Forelimb muscle (tissue), 1 donor: ENCODE measurements around the gene MATCAP1. TPM values are rescaled to one million over a fixed set of nuclear protein-coding genes. Genes with fewer than 3 reads are reported as not detected.

Experiments used
- DNase-seq: peaks from one replicate; pipeline ENCODE4 v3.0.0-alpha.2; 2013; ENCODE audit warnings: low read depth
- polyA plus RNA-seq: library from polyadenylated mRNA; unstranded; fragments of 120-200 nt; gene quantifications from one replicate; pipeline ENCODE4 v1.2.1, GENCODE V29; 2013; ENCODE audit not compliant: insufficient read length

Gene MATCAP1
- polyA plus RNA-seq, 1 donor: 18.8 TPM

DNA sequence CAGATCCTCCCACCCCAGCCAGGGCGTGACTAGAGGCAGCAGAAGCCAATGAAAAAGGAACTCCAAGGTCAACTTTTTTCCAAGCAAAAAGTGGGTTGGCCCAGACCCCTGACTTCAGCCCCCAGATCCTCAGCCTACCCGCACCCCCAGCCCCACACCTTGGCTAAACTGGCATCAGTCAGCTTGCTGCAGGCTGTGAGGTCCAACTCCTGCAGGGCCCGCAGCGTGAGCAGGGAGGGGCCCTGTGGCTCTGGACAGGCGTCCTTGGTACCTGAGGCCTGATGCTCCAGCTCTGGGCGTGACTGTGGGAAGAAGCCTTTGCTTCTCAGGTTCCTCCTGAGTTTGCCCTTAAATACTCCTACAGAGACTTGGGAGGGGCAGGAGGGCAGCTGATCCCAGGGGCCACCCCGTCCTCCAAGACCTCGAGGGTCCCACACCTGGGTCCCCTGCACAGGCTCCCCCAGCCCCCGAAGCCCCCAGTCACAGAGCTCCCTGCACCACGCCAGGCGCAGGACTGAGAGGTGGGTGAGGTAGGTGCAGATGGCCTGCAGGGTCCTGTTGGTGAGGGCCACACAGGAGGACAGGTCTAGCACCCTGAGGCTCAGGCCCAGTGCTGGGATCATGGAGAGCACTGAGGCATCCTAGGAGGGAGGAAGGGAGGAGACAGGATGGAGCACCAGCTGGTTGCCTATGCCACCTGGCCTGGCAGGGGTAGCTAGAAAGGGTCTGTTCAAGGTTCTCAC lies 24.6 kb upstream of the MATCAP1 start:
- no peak for DNase-seq

DNA sequence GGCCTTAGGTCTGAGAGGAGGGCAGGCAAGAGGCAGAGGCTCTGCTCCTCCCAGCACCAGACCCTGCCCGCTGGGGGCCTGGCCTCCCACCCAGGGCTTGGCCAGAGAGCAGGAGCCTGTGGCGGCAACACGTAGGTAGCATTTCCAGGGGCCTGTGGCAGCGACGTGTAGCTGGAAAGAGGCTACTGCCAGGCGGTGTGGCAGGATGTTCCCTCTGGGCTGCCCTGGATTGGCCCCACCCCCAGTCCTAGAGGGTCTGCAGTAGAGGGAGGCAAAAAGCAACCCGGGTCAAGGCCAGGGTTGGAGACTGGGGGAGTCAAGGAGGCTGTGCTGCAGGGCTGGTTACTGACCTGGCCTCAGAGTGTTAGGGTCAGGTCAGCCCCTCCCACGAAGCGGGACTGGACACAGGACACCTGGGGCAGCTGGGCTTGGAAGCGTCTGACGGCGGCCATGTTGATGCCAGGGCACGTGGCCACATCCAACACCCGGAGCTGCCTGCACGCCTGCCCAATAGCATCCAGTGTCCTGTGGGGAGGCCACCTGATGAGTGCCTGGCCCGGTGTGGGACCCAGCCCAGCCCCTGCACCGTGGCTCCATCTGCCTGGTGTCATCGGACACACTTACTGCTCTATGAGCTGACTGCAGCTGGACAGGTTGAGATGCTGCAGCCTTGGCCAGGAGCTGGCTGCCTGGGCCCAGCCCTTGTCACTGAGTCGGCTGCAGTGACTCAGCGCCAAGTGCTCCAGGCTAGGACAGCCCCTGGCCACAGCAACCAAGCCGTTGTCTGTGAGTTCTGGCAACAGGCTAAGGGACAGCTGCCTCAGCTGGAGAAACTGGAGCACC lies 23.7 kb upstream of the MATCAP1 start:
- no peak for DNase-seq

DNA sequence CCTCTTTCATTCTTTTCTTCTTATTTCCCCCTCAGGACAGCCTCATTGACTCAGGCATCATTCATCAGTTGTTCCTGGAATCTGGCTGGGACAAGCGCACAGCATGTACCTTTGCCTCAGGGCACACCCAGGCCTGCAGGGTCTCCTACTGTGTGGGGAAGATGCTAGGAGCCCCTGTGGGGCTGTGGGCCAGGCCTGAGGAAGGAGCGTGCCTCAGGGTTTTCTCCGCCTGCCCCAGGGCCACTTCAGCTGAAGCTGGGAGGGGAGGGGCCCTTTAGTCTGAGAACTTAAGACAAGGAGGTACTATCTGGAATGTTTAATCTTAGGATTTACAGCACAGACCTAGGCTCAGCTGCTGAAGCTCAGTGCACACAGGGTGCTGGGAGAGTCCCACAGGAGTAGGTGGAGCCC lies 23.1 kb upstream of the MATCAP1 start:
- DNase-seq: no peak

DNA sequence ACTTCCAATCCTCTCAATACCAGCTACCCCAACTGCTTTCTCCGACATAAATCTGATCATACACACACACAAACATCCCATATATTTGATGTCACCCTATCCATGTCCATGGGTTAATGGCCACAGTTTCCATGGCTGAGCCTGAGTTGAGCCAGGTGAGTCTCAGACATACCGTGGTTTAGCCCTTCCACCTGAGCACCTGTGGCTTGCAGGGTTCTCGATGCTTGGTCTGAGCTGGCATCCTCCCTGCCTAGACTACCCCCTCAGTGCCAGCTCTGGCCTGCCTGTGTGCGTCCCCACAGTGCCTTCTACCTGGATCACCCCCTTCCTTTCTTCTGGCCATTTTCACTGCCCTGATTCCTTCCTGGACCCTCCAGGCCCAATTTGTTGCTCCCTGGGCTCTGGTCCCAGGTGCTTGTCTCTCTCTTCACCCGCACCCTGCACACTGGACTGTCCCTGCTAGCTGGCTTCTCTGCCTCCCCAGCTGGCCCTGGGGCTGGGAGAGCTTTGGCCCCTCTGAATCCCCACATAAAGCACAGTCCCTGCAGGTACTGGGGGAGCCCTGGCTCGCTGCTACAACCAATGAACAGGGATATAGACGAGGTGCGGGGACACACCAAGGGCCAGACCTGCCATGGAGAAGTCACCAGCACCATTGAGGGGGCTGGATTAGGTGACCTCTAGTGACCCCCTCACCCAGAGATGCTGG lies 22.5 kb upstream of the MATCAP1 start:
- no peak for DNase-seq

DNA sequence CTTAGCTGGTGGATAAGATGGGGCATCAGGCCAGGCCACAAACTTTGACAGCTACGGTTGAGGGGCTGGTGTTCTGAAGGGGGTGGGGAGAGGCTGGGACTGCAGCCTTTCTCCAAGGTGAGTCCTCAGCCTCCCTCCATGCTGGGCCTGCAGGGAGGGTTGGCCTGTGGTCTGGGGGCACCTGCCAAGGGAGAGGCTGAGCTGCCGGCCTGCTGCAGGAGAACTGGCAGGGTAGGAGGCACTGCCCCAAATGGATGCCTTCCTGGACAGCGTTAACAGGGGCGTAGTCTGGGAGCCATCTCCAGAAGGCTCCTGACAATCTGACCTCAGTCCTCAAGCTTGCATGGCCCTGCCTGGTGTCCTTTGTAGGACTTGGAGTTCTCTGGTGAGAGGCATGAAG lies 20.3 kb upstream of the MATCAP1 start:
- no peak for DNase-seq

DNA sequence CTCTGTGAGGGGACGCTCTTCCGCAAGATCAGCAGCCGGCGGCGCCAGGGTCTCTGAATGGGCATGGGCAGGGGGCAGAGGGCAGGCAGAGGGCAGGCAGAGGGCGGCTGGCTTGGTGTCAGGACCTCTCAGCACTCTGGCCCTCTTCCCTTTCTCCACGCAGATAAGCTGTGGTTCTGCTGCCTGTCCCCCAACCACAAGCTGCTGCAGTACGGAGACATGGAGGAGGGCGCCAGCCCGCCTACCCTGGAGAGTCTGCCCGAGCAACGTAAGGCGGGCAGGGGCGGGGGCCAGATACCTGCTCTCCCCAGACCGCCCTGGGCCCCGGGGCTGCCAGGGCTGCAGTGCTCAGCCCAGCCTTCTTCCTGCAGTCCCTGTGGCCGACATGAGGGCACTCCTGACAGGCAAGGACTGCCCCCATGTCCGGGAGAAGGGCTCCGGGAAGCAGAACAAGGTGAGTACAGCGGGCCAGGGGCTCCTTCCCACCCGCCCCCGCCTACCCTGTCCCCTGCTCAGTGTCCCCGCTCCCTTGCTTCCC lies 19.3 kb upstream of the MATCAP1 start:
- no peak for DNase-seq

DNA sequence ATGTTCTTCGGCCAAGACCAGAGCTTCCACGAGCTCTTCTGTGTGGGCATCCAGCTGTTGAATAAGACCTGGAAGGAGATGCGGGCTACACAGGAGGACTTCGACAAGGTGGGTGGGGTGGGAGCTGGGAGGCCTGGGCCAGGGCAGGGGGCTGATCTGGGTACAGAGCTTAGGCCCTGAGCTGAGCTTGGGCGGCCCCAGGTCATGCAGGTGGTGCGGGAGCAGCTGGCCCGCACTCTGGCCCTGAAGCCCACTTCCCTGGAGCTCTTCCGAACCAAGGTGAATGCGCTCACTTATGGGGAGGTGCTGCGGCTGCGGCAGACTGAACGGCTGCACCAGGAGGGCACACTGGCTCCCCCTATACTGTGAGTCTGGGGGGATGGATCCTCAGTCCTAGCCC lies 18.7 kb upstream of the MATCAP1 start:
- no peak for DNase-seq

DNA sequence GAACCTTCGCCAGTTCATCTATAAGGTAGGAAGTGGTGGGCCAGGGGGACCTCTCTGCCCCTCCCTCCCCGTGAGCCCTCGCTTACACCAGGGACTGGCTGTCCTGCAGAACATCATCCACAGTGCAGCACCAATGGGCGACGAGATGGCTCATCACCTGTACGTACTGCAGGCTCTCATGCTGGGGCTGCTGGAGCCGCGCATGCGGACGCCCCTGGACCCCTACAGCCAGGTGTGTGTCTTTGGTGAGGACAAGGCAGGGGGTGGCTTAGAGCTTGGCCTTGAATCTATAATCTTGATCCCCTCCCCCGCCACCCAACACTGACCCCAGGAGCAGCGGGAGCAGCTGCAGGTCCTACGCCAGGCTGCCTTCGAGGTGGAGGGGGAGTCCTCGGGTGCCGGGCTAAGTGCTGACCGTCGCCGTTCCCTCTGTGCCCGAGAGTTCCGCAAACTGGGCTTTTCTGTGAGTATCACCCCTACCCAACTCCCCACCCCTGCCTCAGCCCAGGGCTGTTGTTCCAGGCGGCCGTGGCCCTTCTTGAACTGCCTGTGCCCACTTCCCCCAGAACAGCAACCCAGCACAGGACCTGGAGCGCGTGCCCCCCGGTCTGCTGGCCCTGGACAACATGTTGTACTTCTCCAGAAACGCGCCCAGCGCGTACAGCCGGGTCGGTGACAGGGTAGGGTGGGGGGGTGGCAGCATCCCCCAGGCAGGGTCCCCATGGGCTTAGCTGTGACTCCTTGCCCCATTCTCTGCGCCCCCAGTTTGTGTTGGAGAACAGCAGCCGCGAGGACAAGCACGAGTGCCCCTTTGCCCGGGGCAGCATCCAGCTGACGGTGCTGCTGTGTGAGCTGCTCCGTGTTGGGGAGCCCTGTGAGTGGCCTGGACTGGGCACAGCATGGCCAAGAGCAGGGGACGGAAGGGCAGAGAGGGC lies 17.9 kb upstream of the MATCAP1 start:
- DNase-seq: no peak

DNA sequence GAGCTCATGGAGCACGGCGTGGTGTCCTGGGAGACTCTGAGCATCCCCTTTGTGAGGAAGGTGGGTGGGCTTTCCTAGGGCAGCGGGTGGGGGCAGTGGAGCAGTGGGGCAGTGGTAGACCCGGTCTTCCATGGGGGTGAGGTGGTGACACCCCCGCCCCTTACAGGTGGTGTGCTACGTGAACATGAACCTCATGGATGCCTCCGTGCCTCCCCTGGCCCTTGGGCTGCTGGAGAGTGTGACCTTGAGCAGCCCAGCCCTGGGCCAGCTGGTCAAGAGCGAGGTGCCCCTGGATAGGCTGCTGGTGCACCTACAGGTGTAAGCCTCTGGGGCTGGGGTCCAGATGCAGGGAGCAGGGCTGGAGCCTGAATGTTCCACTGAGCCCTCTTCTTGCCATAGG lies 16.7 kb upstream of the MATCAP1 start:
- DNase-seq: no peak

DNA sequence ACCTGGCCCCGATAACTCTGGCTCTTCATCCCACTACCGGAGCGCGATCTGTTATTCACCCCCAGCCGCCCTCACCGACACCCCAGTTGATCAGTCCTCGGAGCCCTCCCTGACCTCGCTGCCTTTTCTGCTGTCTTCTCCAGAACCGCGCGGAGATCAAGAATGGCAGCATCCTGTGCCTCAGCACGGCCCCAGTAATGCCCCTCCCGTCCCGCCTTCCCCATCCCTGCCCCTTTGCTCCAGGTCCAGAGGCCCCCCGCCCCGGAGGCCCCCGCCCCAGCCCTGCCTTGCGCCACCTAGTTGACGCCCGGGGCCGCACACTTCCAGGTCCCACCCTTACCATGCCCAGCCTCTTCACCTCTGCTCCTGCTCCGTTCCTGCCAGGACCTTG lies 16.0 kb upstream of the MATCAP1 start:
- no peak for DNase-seq

DNA sequence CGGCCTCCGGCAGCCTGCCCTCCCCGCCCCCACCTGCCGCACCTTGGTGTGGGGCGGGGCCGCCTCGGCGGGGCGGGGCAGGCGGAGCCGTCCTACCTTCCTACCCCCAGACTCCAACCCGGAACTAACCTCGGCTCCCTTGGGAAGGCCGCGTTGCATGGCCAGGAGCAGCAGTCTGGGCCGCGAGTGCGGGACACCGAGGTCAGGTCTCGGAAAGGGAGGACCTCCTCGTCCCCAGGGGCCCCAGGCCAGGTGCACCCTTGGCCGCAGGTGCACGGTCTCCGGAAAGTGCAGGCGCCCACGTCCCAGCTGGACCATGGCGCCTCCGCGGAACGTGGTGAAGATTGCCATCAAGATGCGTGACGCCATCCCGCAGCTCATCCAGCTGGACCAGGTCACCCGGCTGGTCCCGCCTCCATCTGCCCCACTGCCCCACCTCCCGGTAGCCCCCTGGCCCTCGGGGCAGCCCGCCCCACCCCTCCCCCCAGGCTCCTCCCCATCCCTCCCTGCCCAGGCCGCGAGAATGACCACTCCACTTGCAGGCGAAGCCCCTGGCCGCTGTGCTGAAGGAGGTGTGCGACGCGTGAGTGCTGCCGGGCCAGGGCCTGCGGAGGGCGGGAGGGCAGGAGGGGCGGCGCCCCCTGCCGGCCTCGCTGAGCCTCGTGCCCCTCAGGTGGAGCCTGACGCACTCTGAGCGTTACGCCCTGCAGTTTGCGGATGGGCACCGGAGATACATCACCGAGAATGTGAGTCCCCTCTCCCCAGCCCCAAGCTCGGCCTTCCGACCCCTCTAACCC lies 15.4 kb upstream of the MATCAP1 start, which contains the start of gene ELMO3:
Gene ELMO3 (plus strand): TSS at position 121 of the 797 bp plus-strand sequence. CDS start 196 bp downstream, at position 317.
- DNase-seq: no peak

DNA sequence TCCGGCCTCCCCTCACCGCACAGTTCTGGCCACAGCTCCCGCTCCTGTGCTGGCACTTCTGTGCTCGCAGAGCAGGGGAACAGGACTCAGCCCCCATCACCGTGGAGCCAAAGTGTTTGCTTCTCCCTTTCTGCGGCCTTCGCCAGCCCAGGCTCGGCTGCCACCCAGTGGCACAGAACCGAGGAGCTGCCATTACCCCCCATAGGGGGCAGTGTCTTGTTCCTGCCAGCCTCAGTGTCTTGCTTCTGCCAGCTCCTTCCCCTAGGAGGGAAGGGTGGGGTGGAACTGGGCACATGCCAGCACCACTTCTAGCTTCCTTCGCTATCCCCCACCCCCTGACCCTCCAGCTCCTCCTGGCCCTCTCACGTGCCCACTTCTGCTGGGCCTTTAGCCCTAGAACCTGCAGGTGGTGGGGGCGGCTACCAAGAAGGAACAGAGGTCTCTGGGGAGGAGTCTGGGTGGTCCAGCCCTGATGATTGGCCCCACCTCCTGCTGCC lies 14.5 kb upstream of the MATCAP1 start:
- no peak for DNase-seq

DNA sequence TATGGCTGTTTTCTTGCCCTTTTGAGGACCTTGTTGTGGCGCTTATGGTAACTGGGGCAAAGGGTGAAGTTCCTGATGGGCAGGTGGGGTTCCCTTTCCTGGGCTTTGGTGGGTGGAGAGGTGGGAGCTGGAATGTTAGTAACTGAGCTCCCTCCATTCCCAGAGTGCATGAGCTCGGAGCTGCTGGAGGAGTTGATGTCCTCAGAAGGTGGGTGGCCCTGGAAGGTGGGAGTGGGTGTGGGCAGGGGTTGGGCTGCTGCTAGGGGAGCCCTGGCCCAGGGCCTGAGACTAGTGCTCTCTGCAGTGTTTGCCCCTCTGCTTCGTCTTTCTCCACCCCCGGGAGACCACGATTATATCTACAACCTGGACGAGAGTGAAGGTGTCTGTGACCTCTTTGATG lies 13.9 kb upstream of the MATCAP1 start:
- no peak for DNase-seq

DNA sequence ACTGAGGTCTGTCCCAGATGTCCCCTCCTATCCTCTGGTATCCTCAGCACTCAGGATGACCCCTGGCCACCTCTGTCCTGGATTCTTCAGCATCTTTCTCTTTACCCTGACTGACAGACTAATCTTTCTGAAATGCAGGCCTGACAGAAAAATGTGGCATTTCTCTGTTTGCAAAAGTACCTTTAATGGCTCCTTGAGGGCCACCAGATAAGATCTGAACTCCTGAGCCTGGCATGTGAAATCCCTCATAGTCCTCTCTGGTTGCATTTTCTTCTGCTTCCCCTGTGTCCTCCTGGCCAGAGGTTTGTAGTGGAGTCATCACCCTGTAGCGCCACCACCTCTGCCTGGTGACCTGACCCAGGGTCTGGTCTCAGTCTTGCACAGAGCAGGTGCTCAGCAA lies 13.1 kb upstream of the MATCAP1 start:
- DNase-seq: no peak

DNA sequence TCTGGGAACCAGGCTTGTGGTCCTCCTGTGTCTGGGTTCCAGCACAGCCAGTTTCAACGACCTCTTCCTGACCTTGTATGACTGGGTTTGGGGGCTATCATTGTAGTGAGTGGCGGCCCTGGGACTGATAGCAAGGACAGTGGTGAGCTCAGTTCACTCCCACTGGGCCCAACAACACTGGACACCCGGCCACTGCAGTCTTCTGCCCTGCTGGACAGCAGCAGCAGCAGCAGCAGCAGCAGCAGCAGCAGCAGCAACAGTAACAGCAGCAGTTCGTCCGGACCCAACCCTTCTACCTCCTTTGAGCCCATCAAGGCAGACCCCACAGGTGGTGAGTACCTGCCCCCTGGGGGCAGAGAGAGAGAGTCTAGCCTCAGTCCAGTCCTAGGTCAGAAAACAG lies 11.9 kb upstream of the MATCAP1 start:
- DNase-seq: no peak

DNA sequence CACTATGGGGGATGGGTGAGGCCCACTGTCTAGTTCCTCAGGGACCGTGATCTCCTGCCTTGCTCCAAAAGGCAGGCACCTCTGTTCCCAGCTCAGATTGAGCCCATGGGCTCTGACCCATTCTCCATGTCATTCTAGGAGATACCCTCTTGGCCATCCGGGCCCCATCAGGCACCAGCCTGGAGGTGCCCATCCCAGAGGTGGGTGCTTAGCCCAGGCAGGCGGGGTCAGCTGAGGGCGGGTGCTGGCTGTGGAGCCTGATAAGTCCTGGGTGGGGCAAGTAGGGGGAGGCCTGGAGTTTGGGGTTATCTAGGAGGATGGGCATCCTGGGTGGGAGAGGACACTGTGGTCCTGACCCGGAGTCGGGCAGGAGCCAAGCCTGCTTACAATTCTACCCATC lies 10.5 kb upstream of the MATCAP1 start:
- no peak for DNase-seq

DNA sequence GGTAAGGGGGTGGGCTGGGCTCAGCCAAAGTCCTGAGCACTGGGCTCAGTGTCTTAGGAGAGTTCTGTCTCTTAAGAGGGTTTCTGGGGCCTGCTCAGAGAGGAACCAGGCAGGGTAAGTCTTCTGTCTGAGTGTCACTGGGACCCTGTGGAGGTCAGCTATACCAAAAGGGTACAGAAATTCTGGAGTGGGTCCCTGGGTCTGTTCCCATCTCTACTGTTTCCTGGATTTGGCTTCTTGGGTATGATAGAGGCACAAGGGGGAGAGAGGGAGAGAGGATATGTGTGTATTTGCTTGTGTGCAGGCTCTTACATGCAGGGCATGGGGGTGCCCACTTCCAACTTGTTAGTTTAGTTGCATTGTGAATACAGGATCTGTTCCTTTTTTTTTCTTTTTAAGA lies 9.8 kb upstream of the MATCAP1 start:
- DNase-seq: no peak

DNA sequence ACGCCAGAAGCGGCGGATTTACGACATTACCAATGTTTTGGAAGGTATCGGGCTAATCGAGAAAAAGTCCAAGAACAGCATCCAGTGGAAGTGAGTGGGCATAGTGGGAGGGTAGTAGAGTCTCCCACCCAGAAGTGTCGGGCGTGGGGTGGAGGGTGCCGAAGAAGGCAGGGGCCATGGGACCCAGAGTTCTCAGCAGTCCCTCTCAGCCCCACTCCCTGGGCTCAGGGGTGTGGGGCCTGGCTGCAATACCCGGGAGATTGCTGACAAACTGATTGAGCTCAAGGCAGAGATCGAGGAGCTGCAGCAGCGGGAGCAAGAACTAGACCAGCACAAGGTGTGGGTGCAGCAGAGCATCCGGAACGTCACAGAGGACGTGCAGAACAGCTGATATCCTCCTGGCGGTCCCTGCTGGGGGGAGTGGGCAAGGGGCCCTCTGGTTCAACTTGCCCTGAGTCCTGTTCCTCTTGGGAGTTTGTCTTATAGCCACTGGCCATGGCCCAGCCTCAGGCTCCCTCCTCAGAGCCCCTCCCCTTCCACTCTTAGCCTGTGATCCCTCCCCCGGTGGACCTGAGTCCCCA lies 9.1 kb upstream of the MATCAP1 start:
- no peak for DNase-seq

DNA sequence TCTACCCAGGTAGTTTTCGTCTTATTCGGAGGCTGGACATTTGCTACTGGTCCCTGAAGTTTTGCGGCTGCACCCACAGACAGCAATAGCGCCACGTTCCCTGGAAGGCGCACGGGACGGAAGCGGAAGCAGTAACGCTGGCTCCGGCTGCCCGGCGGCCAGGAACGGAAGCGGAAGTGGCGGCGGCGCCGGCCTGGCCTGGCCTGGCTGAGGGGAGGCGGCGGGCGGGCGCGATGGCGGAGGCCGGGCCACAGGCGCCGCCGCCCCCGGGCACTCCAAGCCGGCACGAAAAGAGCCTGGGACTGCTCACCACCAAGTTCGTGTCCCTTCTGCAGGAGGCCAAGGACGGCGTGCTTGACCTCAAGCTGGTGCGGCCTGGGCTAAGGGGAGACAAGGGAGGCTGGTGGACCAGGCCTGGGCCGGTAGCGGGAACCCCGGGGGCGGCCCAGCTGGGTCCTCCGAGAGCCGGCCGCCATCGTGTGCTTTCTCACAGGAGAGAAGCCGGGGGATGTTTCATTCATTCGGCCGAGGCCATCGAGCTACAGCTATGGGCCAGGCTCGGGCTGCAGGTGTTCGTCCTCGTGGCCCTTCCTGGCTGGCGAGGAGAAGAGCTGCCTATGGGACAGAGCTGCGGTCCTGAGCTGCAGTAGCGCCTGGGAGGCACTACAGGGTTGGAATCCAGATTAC lies 8.4 kb upstream of the MATCAP1 start, which contains the start of gene E2F4:
Gene E2F4 (plus strand): TSS at position 161 of the 687 bp plus-strand sequence. CDS start 73 bp downstream, at position 234.
- DNase-seq: peak; percentile 76
